Naive thymus-derived CD4-positive, alpha-beta T cell (primary cell): Measurements from ENCODE around the gene CCM2. TPM values are rescaled to one million over a fixed set of nuclear protein-coding genes. Genes with fewer than 3 reads are reported as not detected.

Experiments
- ATAC-seq: fragments of 150-1000 bp; cut with Tn5 transposase; 2 replicates; pipeline ENCODE4 v1.10.0; 2021; ENCODE audit warnings: mild to moderate bottlenecking, moderate library complexity
- CTCF ChIA-PET: fragments of 350-600 bp; sonication (Branson Sonifier 250); formaldehyde crosslinking; loops from one replicate; lab custom pipeline; 2021; ENCODE audit warnings: antibody characterized with exemption; lab: Charles Lee
- POLR2A ChIA-PET: fragments of 350-600 bp; sonication (Branson Sonifier 250); formaldehyde crosslinking; loops from one replicate; lab custom pipeline; 2021; ENCODE audit warnings: antibody characterized with exemption, inconsistent platforms; lab: Charles Lee
- DNase-seq, 9 donors: peaks; one replicate each; pipeline versions ENCODE4 v3.0.0 to v3.0.0-alpha.2; 2020 to 2022; ENCODE audit warnings: mixed read lengths in 1 of 9
- H3K27ac ChIP-seq: one replicate; pipeline ENCODE4 v1.7.0; 2013; ENCODE audit warnings: mild to moderate bottlenecking, low read depth, low read length, moderate library complexity
- H3K27me3 ChIP-seq, 2 donors: one replicate each; pipeline ENCODE4 v1.7.0; 2013; ENCODE audit warnings: low read length in 2 of 2, mild to moderate bottlenecking in 2 of 2, moderate library complexity in 2 of 2; ENCODE audit not compliant: control insufficient read depth in 2 of 2, insufficient read depth in 2 of 2
- H3K36me3 ChIP-seq, 3 experiments: 1 replicate in 2 of 3; 2 replicates in 1 of 3; pipeline ENCODE4 v1.7.0; 2013; ENCODE audit warnings: low read length in 3 of 3, mild to moderate bottlenecking in 3 of 3, moderate library complexity in 1 of 3; ENCODE audit not compliant: insufficient read depth in 3 of 3, control insufficient read depth in 2 of 3
- H3K4me1 ChIP-seq, 2 donors: one replicate each; pipeline ENCODE4 v1.7.0; 2013; ENCODE audit warnings: low read length in 2 of 2, mild to moderate bottlenecking in 2 of 2, moderate library complexity in 1 of 2; ENCODE audit not compliant: control insufficient read depth in 2 of 2, insufficient read depth in 2 of 2
- H3K4me3 ChIP-seq: 2 replicates; pipeline ENCODE4 v1.7.0; 2013; ENCODE audit warnings: mild to moderate bottlenecking, low read length
- H3K9me3 ChIP-seq, 3 experiments: 1 replicate in 2 of 3; 2 replicates in 1 of 3; pipeline ENCODE4 v1.7.0; 2013; ENCODE audit warnings: low read length in 3 of 3; ENCODE audit not compliant: control insufficient read depth in 2 of 3
- H3K27ac Mint-ChIP-seq, 9 donors: one replicate each; pipeline ENCODE4 v1.8.0; 2020 to 2022; ENCODE audit warnings: mixed read lengths in 9 of 9, mild to moderate bottlenecking in 8 of 9, moderate library complexity in 5 of 9, inconsistent platforms in 2 of 9
- H3K27me3 Mint-ChIP-seq, 5 donors: one replicate each; pipeline ENCODE4 v1.8.0; 2021 to 2022; ENCODE audit warnings: mixed read lengths in 5 of 5, mild to moderate bottlenecking in 1 of 5
- H3K36me3 Mint-ChIP-seq, 5 donors: one replicate each; pipeline ENCODE4 v1.8.0; 2020 to 2022; ENCODE audit warnings: mixed read lengths in 5 of 5, mild to moderate bottlenecking in 3 of 5, inconsistent platforms in 1 of 5
- H3K4me1 Mint-ChIP-seq, 7 donors: one replicate each; pipeline ENCODE4 v1.8.0; 2020 to 2022; ENCODE audit warnings: mixed read lengths in 7 of 7, mild to moderate bottlenecking in 3 of 7, inconsistent platforms in 1 of 7
- H3K4me3 Mint-ChIP-seq, 10 donors: one replicate each; pipeline ENCODE4 v1.8.0; 2020 to 2022; ENCODE audit warnings: mild to moderate bottlenecking in 10 of 10, mixed read lengths in 10 of 10, moderate library complexity in 6 of 10, inconsistent platforms in 2 of 10
- H3K9me3 Mint-ChIP-seq, 11 donors: one replicate each; pipeline ENCODE4 v1.8.0; 2020 to 2022; ENCODE audit warnings: mixed read lengths in 11 of 11, mild to moderate bottlenecking in 4 of 11, inconsistent platforms in 1 of 11, moderate library complexity in 1 of 11
- intact Hi-C, 2 donors: fragments of 100-400 bp; cut with micrococcal nuclease; formaldehyde crosslinking; loops; one replicate each; pipeline ENCODE4 v1.15.1; 2023
- polyA plus RNA-seq, 2 donors: library from polyadenylated mRNA; unstranded; fragments of 300-500 nt; fragmentation: Illumina TruSeq; gene quantifications; one replicate each; pipeline ENCODE4 v1.2.3, GENCODE V29; 2021
- total RNA-seq, 6 experiments: library from RNA in 5 of 6; stranded (reverse) in 5 of 6; gene quantifications; 1 replicate in 5 of 6; 2 replicates in 1 of 6; pipeline ENCODE4 v1.2.3 and lab custom pipeline; 2021 to 2026

CCM2 gene
- total RNA-seq (100 to 1,000 TPM in 3 of 5 experiments, 10 to 100 TPM in 2; 80.4 to 200 (median 119) TPM), polyA plus RNA-seq (100 to 1,000 TPM in 1 of 2 donors, 10 to 100 TPM in 1; 75.9 to 123 TPM), total RNA-seq (lab: John Stamatoyannopoulos, UW) (116 reads per million, percentile 87 among the genes with 10 or more reads in this experiment)

DNA sequence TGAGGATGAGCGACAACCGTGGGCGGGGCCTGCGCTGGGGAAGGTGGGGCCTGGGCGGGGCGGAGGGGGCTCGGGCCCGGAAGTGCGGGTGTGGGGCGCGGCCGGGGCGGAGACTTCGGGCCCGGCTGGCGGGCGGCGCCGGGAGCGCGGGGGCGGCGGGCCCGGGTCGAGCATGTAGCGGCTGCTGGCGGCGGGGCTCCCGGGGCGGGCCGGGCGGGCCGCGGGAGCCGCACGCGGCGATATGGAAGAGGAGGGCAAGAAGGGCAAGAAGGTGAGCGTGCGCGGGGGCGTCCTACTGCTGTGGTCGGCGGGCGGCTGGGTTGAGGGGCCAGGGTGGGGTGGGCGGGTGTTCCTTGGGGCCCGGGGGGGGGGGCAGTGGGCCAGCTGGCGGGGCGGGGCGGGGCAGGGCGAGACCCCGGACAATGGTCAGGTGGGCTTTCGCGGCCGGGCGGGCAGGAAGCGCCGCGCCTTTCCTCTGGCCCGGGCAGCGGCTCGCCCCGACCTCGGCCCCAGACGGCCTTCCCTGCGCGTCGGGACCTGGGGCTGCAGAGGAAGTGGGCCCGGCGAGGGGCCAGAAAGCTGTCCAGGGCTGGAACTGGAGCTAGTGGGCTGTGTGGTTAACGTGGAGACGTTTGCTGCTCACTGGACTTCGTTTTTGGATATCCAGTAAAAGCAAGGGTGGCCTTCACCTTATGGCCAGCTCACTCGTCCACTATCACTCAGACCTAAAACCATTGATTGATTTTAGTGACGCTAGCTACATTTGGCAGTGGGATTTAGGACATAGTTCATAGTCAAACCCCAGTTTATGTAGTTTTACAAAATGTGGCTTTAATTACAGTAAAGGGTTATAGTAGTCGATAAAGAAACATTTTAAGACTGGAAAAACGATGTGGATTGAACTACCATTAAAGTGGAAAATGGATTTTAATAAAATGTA is at the start of gene CCM2:
Gene CCM2 (plus strand): TSS at position 109 of the 940 bp plus-strand sequence. CDS start 133 bp downstream, at position 242.
- peaks cover 9 to 27% of the 10 kb centered on the region in 2 donors for H3K4me1 ChIP-seq
- no peaks in the 10 kb centered on the region for H3K27me3 ChIP-seq

DNA sequence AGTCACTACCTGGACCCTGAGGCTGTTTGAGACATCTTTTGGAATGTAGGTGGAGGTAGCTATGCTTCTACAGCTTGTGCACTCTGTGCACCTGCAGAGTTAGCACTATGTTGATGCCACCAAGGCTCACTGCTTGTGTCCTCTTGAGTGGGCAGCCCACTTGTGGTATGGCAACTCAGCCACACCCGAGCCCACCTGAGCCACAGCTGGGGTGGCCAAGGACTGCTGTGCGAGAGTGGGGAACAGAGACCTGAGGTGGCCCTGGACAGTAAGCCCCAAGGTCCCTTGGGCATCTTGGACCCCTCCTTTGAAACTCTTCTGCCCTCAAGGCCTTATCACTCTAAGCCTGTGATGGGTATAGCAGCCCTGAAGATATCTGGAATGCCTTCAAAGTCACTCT is 46.8 kb upstream of the CCM2 start:
- Histone ChIP-seq H3K4me3 (no peak overlapping the region), H3K9me3 (no peaks in the 10 kb centered on the region), H3K36me3 (no peaks in the 10 kb centered on the region), H3K27me3 (no peaks in the 10 kb centered on the region), H3K4me1 (no peaks in the 10 kb centered on the region), H3K27ac (no peak overlapping the region)
- Mint-ChIP-seq H3K4me1 (peaks cover 0 to 6% (median 0%) of the 10 kb centered on the region in 7 donors), H3K36me3 (no peaks in the 10 kb centered on the region), H3K4me3 (no peak overlapping the region), H3K27me3 (peaks cover 0 to 39% (median 0%) of the 10 kb centered on the region in 5 donors), H3K9me3 (peaks cover 0 to 2% (median 0%) of the 10 kb centered on the region in 11 donors), H3K27ac (peak overlapping the region in 1 of 9 donors; percentile 22)
- DNase-seq (no peak), ATAC-seq (no peak)
- intact Hi-C loops, result no loop called here
- CTCF ChIA-PET, result no interaction called here
- POLR2A ChIA-PET, result no interaction called here

More for the DNA sequence above, at the start of gene CCM2:
- Mint-ChIP-seq H3K4me1 (peaks cover 16 to 55% (median 49%) of the 10 kb centered on the region in 7 donors), H3K36me3 (peaks cover 0 to 7% (median 0%) of the 10 kb centered on the region in 5 donors), H3K4me3 (peak within 1 kb of the TSS; percentile 85 to 100 (median 96)), H3K27me3 (no peaks in the 10 kb centered on the region), H3K27ac (peak within 1 kb of the TSS; percentile 87 to 99 (median 96)), H3K9me3 (peaks cover 0 to 2% (median 0%) of the 10 kb centered on the region in 11 donors)
- ChIA-PET CTCF (interaction anchor here (0.7 to 8.0 kb wide), 13 partner anchors 13 to 116 kb away, joined by 3 to 63 read pairs (median 4); no protein-coding TSS in a partner anchor), POLR2A (interaction anchor here (0.6 to 10.5 kb wide), 15 partner anchors 8 to 138 kb away, joined by 3 to 348 read pairs (median 8); partner anchors contain the start of genes MYO1G, NACAD, PURB and TBRG4)
- intact Hi-C loops, result loop anchor here (1.0 to 2.0 kb wide), 8 partner anchors 27 to 412 kb away; partner anchors contain the start of genes H2AZ2 (in 2 of the 2), PPIA (in 1 of the 2), PURB (in 1 of the 2) and TBRG4 (in 1 of the 2)
- DNase-seq (peak in 1 of 9 donors; percentile 11), ATAC-seq (no peak)
- Histone ChIP-seq H3K4me3 (peak within 1 kb of the TSS; percentile 83), H3K9me3 (no peaks in the 10 kb centered on the region), H3K27ac (peak within 1 kb of the TSS; percentile 84), H3K36me3 (peaks cover 0 to 3% (median 0%) of the 10 kb centered on the region in 3 experiments)

DNA sequence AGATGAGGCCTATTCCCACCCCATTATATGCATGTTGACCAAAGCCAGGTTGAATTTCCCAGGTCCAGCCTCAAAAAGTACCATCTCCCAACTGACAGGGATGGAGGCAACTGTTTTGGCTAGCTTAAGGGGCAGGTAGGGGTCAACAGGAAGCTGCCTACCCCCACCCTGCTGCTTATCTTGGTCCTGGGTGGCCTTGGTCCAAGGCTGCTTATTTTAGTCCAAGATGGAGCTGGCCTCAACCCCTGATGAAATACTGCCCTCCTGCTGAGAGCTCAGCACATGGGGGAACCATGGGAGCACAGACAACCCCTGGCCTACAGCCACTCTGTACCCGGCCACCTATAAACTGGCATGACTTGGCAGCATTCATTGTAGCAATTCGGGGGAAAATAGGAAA is 44.3 kb upstream of the CCM2 start:
- ATAC-seq, result no peak
- H3K4me1 Mint-ChIP-seq, result peaks cover 6 to 23% (median 12%) of the 10 kb centered on the region in 7 donors
- H3K27ac Mint-ChIP-seq, result peak overlapping the region in 3 of 9 donors; percentile 28 to 51 (median 34)
- H3K4me3 Mint-ChIP-seq, result no peak overlapping the region
- peaks cover 0 to 20% (median 0%) of the 10 kb centered on the region in 5 donors for H3K27me3 Mint-ChIP-seq
- peaks cover 0 to 18% of the 10 kb centered on the region in 2 donors for H3K4me1 ChIP-seq
- H3K27ac ChIP-seq, result no peak overlapping the region
- no peaks in the 10 kb centered on the region for H3K36me3 Mint-ChIP-seq
- no peak overlapping the region for H3K4me3 ChIP-seq
- no peak for DNase-seq
- no peaks in the 10 kb centered on the region for H3K36me3 ChIP-seq
- H3K9me3 ChIP-seq, result no peaks in the 10 kb centered on the region
- no peaks in the 10 kb centered on the region for H3K27me3 ChIP-seq
- H3K9me3 Mint-ChIP-seq, result peaks cover 0 to 2% (median 0%) of the 10 kb centered on the region in 11 donors
- ChIA-PET POLR2A (interaction anchor here (0.8 to 1.3 kb wide), 2 partner anchors 16 to 17 kb away, joined by 3 to 4 read pairs; no protein-coding TSS in a partner anchor), CTCF (interaction anchor here (1.6 kb wide), 1 partner anchor 17 kb away, joined by 6 read pairs; no protein-coding TSS in a partner anchor)
- intact Hi-C loops, result no loop called here

GRCh38 chr7:44956157-44956766 is 43.7 kb upstream of the CCM2 start:
- H3K9me3 ChIP-seq, result no peaks in the 10 kb centered on the region
- peaks cover 6 to 23% (median 12%) of the 10 kb centered on the region in 7 donors for H3K4me1 Mint-ChIP-seq
- no peak overlapping the region for H3K4me3 Mint-ChIP-seq
- no peaks in the 10 kb centered on the region for H3K27me3 ChIP-seq
- peak overlapping the region in 4 of 9 donors; percentile 28 to 38 (median 30) for H3K27ac Mint-ChIP-seq
- DNase-seq (no peak), ATAC-seq (no peak)
- no peaks in the 10 kb centered on the region for H3K36me3 Mint-ChIP-seq
- peaks cover 0 to 16% (median 0%) of the 10 kb centered on the region in 5 donors for H3K27me3 Mint-ChIP-seq
- intact Hi-C loops, result no loop called here
- peaks cover 0 to 2% (median 0%) of the 10 kb centered on the region in 11 donors for H3K9me3 Mint-ChIP-seq
- no peak overlapping the region for H3K4me3 ChIP-seq
- H3K4me1 ChIP-seq, result peaks cover 0 to 18% of the 10 kb centered on the region in 2 donors
- POLR2A ChIA-PET, result interaction anchor here (0.8 to 1.3 kb wide), 2 partner anchors 17 kb away, joined by 3 to 4 read pairs; no protein-coding TSS in a partner anchor
- H3K27ac ChIP-seq, result no peak overlapping the region
- no peaks in the 10 kb centered on the region for H3K36me3 ChIP-seq
- CTCF ChIA-PET, result interaction anchor here (1.6 kb wide), 1 partner anchor 17 kb away, joined by 6 read pairs; no protein-coding TSS in a partner anchor

DNA sequence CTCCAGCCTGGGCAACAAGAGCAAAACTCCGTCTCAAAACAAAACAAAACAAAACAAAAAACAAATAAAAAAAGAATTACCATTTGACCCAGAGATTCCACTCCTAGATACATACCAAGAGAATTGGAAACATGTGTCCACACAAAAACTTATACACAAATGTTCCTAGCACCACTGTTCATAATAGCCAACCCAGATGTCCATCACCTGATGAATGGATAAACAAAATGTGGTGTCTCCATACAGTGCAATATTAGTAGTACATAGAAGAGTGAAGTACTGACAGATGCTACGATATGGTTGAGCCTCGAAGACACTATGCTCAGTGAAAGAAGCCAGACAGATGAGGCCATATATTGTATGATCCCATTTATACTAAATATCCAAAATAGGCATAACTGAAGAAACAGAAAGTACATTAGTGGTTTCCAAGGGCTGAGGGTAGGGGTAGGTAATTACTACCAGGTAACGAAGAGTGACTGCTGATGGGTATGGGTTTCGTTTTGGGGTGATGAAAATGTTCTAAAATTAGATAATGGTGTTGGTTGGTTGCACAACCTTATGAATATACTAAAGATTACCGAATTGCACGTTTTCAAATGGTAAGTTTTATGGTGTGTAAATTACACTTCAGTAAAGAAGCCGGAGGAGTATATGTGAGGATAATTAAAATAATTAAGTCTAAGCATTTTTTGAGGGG is 41.2 kb upstream of the CCM2 start:
- ATAC-seq (no peak), DNase-seq (no peak)
- peaks cover 0 to 18% of the 10 kb centered on the region in 2 donors for H3K4me1 ChIP-seq
- Mint-ChIP-seq H3K4me3 (no peak overlapping the region), H3K27ac (peak overlapping the region in 7 of 9 donors; percentile 63 to 93 (median 74)), H3K4me1 (peaks cover 6 to 23% (median 12%) of the 10 kb centered on the region in 7 donors), H3K9me3 (peaks cover 0 to 3% (median 0%) of the 10 kb centered on the region in 11 donors), H3K36me3 (peaks cover 0 to 2% (median 0%) of the 10 kb centered on the region in 5 donors), H3K27me3 (peaks cover 0 to 3% (median 0%) of the 10 kb centered on the region in 5 donors)
- no peaks in the 10 kb centered on the region for H3K27me3 ChIP-seq
- POLR2A ChIA-PET, result interaction anchor here (1.0 kb wide), 1 partner anchor 52 kb away, joined by 3 read pairs; no protein-coding TSS in a partner anchor
- peaks cover 0 to 15% (median 0%) of the 10 kb centered on the region in 3 experiments for H3K36me3 ChIP-seq
- H3K27ac ChIP-seq, result peak overlapping the region; percentile 4
- H3K4me3 ChIP-seq, result no peak overlapping the region
- no peaks in the 10 kb centered on the region for H3K9me3 ChIP-seq
- intact Hi-C loops, result no loop called here
- CTCF ChIA-PET, result no interaction called here
